Neural cell (in vitro differentiated cells): ENCODE measurements around the gene GNG7.

Experiments used
- EP300 ChIP-seq: fragments of 450-650 bp; conservative IDR thresholded peaks from 2 replicates; pipeline ENCODE4 v1.6.1; 2014; ENCODE audit warnings: antibody characterized with exemption, mild to moderate bottlenecking, moderate library complexity; ENCODE audit not compliant: poor library complexity, severe bottlenecking
- MXI1 ChIP-seq: fragments of 450-650 bp; conservative IDR thresholded peaks from 2 replicates; pipeline ENCODE4 v1.6.1; 2014; ENCODE audit warnings: antibody characterized with exemption, mild to moderate bottlenecking; ENCODE audit not compliant: poor library complexity, severe bottlenecking
- POLR2AphosphoS5 ChIP-seq: IDR thresholded peaks from 2 replicates; pipeline ENCODE4 v1.6.1; 2012
- RAD21 ChIP-seq: fragments of 450-650 bp; conservative IDR thresholded peaks from 2 replicates; pipeline ENCODE4 v1.6.1; 2014; ENCODE audit warnings: antibody characterized with exemption, mild to moderate bottlenecking, moderate library complexity
- TF ChIP-seq, protein P1 (sequence below): fragments of 450-650 bp; IDR thresholded peaks from 2 replicates; pipeline ENCODE4 v1.5.1; 2014; ENCODE audit warnings: antibody characterized with exemption, mild to moderate bottlenecking, moderate library complexity; ENCODE audit not compliant: poor library complexity, severe bottlenecking

DNA sequence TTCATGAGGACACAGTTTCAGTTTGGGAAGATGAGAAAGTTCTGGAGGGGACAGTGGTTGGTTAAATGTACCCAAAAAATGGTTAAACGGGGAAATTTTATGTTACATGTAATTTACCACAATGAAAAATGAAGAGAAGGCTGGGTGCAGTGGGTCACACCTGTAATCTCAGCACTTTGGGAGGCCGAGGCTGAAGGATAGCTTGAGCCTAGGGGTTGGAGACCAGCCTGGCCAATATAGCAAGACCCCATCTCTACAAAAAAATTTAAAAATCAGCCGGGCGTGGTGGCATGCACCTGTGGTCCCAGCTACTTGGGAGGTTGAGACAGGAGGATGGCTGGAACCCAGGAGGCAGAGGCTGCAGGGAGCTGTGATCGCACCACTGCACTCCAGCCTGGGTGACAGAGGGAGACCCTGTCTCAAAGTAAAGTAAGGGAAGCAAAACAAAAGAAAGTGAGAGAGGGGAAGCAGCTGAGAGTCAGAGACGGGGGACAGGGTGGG is 17.2 kb downstream of the GNG7 start:
- TF ChIP-seq, protein P1, sequence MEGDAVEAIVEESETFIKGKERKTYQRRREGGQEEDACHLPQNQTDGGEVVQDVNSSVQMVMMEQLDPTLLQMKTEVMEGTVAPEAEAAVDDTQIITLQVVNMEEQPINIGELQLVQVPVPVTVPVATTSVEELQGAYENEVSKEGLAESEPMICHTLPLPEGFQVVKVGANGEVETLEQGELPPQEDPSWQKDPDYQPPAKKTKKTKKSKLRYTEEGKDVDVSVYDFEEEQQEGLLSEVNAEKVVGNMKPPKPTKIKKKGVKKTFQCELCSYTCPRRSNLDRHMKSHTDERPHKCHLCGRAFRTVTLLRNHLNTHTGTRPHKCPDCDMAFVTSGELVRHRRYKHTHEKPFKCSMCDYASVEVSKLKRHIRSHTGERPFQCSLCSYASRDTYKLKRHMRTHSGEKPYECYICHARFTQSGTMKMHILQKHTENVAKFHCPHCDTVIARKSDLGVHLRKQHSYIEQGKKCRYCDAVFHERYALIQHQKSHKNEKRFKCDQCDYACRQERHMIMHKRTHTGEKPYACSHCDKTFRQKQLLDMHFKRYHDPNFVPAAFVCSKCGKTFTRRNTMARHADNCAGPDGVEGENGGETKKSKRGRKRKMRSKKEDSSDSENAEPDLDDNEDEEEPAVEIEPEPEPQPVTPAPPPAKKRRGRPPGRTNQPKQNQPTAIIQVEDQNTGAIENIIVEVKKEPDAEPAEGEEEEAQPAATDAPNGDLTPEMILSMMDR = no peak
- TF ChIP-seq EP300 (no peak), POLR2AphosphoS5 (no peak), RAD21 (no peak), MXI1 (no peak)
